Tibial nerve (tissue), 3 donors: ENCODE measurements around the gene LYRM4.

Experiments used
- CTCF ChIP-seq, 5 experiments: fragments of 200-600 bp in 3 of 5; fragments of 450-650 bp in 2 of 5; sonication (generic) in 3 of 5; IDR thresholded peaks; one replicate each; pipeline ENCODE4 v1.5.1; 2016 to 2019; ENCODE audit warnings: antibody characterized with exemption in 5 of 5, mild to moderate bottlenecking in 3 of 5, moderate library complexity in 2 of 5
- POLR2A ChIP-seq, 2 donors: fragments of 450-650 bp; IDR thresholded peaks; one replicate each; pipeline ENCODE4 v1.6.1; 2017; ENCODE audit warnings: antibody characterized with exemption in 2 of 2, mild to moderate bottlenecking in 2 of 2, moderate library complexity in 2 of 2

- TF ChIP-seq POLR2A (IDR thresholded peaks at IDR 0.05) (no peak), CTCF (IDR thresholded peaks at IDR 0.05) (no peak)
These were observed 172.0 kb downstream of the LYRM4 start for GRCh38 chr6:5088780-5089179.
